Bone marrow (tissue), 2 donors: ENCODE data around the gene SLC5A11.
"Not testable (repeated sequence)": the region's sequence is repeated elsewhere in the genome, so short reads cannot be mapped to it uniquely, and the experiment has no call there.

ENCODE experiments used
- DNase-seq, 2 donors: peaks; one replicate each; lab custom pipeline; 2025; lab: John Stamatoyannopoulos, UW

The SLC5A11 gene

DNA sequence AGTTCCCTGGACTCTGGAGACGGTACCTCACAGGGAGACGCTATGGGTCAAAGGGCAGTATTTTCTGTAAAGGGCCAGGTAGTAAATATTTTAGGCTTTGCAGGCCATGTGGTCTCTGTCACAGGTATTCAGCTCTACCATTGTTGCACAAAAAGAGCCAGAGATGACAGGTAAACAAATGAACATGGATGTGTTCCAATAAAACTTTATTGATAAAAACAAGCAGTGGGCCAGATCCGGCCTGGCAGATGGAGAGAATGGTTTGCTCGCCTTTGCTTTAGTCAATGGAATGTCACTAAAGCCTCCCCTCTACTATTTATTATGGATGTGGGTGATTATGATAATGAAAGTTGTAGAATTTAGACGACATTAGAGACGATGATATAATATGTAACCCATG is 8.9 kb upstream of the SLC5A11 start:
- DNase-seq: no peak

- no peak for DNase-seq
Observed at GRCh38 chr16:24837969-24838368, 7.8 kb upstream of the SLC5A11 start.

DNA sequence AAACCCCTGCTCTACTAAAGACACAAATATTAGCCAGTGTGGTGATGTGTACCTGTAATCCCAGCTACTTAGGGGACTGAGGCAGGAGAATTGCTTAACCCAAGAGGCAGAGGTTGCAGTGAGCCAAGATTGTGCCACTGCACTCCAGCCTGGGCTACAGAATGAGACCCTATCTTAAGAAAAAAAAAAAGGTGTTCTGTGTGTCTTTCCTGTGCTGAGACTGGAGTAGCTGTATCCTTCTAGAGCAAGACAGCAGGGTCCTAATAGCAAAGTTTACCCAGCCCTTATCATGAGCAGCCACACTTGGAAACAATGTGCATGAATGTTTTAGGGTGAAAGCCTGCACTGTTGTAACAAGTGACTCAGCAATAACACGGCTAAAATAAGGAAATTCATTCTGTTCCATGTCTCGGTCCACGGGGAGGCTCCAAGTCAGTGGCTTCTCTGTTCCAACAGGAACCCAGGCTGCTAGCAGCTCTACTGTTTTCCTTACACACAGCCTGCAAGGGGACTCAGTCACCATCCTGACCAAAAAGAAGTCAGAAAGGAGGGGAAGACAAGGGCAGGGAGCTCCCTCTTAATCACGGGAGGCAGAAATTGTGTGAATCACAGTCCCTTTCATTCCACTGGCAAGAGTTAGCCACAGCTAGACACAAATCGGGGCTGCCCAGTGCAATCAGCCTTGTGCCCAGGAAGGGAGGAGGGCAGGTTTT is 7.1 kb upstream of the SLC5A11 start:
- peak in 1 of 2 donors; percentile 38 for DNase-seq

GRCh38 chr16:24839347-24839972 is 6.3 kb upstream of the SLC5A11 start:
- no peak for DNase-seq

DNA sequence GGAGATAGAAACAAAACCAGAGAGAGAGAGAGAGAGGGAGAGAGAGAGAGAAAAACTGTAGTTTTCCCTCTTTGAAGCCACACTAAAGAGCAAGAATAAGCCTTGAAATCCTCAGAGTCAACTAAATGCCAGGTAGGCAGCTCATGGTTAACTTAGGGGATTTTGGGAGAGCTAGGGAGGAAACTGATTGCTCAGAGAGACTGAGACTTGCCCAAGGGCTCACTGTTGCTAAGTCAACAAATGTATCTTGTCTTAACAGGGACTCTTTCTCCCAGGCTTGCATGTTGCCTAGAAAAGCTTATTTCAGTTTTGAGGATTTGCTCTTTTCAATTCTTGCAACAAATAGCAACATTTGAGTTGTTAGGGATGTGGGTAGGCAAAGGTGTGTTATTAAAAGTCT is 4.5 kb upstream of the SLC5A11 start:
- no peak for DNase-seq

DNA sequence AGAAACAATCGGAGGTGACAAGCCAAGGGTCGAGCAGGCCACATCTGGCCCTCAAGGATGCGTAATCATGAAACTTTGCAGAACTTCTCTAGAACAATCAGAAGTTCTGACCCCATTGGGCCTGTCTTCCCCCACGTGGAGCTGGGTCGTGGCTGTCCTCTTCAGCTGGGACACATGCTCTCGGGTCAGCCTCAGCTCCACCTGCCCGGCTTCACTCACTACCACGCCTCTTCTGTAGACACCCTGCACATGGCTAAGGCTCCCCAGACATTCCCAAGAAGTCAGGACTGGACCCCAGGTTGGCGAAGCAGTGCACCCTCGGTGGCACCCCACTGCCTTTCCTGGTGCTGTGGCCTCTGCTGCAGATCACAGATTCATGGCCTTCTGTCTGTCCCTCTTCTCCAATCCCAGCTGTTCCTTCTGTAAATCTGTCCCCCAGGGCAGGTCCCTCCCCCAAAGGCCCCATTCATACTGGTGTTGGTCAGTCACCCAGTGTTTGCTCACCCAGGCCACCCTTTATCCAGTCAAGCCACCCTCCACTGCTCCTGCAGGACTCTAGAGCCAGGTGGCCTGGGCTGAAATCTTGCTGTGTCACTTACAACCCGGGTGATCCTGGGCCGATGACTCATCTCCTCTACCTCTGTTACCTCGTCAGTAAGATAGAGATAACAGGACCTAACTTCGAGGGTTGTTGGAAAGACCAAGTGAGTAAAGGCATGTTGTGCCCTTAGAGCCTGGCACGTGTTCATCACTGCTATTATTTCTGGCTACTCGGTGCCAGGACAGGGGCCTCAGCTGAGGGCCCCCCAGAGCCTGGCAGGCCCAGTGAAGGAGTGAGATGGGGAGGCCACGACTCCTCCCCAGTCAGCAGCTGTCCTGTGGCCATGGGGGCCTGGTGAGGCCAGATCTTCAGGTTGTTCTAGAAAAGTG is 1.4 kb upstream of the SLC5A11 start:
- DNase-seq: no peak

DNA sequence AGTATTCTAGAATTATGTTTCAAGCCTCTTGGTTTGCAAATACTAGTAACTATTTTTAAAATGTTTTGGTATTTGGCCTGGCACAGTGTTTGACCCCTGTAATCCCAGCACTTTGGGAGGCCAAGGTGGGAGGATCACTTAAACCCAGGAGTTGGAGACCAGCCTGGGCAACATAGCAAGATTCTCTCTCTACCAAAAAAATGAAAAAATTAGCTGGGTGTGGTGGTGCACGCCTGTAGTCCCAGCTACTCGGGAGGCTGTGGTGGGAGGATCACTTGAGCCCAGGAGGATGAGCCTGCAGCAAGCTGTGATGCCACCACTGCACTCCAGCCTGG is 765 bp upstream of the SLC5A11 start:
- not testable (repeated sequence) for DNase-seq

- DNase-seq: no peak
Observed at GRCh38 chr16:24846548-24847357, 990 bp downstream of the SLC5A11 start.

DNA sequence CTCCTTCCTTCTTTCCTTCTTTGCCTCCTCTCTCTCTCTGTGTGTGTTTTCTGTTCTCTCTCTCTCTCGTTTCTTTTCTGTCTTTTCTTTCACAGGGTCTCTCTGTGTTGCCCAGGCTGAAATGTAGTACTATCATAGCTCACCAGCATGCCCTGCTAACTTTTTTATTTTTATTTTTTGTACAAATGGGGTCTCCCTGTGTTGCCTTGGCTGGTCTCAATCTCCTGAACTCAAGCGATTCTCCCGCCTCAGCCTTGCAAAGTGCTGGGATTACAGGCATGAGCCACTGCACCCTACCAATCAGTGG is 1.5 kb downstream of the SLC5A11 start:
- no peak for DNase-seq

GRCh38 chr16:24848065-24848464 is 2.3 kb downstream of the SLC5A11 start:
- DNase-seq: no peak

GRCh38 chr16:24849641-24850040 is 3.9 kb downstream of the SLC5A11 start:
- no peak for DNase-seq

- DNase-seq: no peak
Observed at GRCh38 chr16:24850289-24850938, 4.7 kb downstream of the SLC5A11 start.

DNA sequence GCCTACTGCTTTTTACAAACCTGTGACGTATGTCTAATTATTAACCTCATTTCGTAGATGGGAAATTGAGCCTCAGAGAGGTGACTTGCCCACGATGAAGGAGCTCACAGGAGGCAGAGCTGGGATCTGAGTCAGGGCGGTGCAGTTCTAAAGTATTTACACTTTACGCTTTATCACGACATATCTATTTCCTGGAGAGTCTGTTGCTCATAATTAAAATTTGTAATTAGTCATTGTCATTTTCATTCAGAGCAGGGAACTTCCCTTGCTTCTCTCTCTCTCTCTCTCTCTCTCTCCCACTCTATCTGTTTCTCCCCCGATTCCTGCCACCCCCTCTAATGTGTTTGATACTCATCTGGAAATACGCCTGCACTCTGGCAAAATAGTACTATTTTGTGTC is 5.9 kb downstream of the SLC5A11 start:
- DNase-seq: no peak

GRCh38 chr16:24852281-24852721 is 6.5 kb downstream of the SLC5A11 start:
- no peak for DNase-seq

GRCh38 chr16:24853169-24853824 is 7.5 kb downstream of the SLC5A11 start:
- DNase-seq: no peak

DNA sequence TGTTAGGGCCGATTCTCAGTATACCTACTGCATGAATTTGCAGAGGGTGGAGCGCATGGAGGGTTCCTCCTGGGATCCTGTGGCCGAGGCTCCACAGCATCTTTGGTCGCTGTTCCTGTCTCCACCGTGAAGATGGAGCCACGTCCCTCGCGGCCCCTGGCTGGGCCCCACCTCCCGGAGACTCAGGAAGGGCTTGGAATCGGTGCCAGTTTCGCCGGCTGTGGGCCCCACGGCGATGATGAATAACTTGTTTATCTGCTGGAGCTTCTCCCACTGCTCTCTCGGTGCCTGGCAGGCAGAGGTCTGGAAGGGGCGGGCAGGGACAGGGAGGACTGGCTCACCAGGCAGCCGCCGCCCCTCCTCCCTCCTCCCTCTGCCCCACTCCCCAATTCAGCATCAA is 8.1 kb downstream of the SLC5A11 start:
- no peak for DNase-seq

- DNase-seq: no peak
Observed at GRCh38 chr16:24854607-24855171, 8.9 kb downstream of the SLC5A11 start.

DNA sequence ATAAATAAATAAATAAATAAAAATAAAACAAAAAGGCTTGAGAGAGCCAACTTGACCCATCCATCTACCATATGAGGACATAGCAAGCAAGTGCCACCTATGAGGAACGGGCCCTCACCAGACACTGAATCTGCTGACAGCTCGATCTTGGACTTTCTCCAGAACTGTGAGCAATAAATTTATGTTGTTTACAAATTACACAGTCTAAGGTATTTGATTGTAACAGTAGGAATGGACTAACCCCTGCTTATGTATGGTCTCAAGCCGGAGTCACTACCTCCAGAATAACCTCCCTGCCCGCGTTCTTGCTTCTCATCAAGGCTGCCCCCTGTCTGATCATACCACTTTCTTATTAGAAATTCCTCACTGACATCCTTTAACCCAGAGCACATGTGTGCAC is 9.9 kb downstream of the SLC5A11 start:
- no peak for DNase-seq

- DNase-seq: not testable (repeated sequence)
Observed at GRCh38 chr16:24856871-24857270, 11.1 kb downstream of the SLC5A11 start.

GRCh38 chr16:24858219-24859041 is 12.7 kb downstream of the SLC5A11 start:
- DNase-seq: no peak
